Kidney epithelial cell (primary cell): ENCODE measurements around the gene GNG4. TPM values are rescaled to one million over a fixed set of nuclear protein-coding genes. Genes with fewer than 3 reads are reported as not detected.

Source experiments
- DNase-seq: peaks from one replicate; pipeline ENCODE4 v3.0.0-alpha.2; 2010; ENCODE audit warnings: low read depth
- H3K27me3 ChIP-seq: 2 replicates; pipeline ENCODE4 v1.6.0; 2011; ENCODE audit warnings: low read length; ENCODE audit not compliant: control insufficient read depth, insufficient read depth
- H3K36me3 ChIP-seq: 2 replicates; pipeline ENCODE4 v1.5.1; 2011; ENCODE audit warnings: low read length; ENCODE audit not compliant: control insufficient read depth, insufficient read depth
- H3K4me3 ChIP-seq: 2 replicates; pipeline ENCODE4 v1.5.1; 2011; ENCODE audit warnings: low read depth, mild to moderate bottlenecking, control low read depth, low read length
- total RNA-seq: library from RNA; depleted of rRNA; stranded (reverse); fragments of >200 nt; gene quantifications from 2 replicates; pipeline ENCODE4 v1.2.3, GENCODE V29; 2015
- TF ChIP-seq, protein P1 (sequence below): IDR thresholded peaks from 2 replicates; pipeline ENCODE4 v1.5.1; 2011; ENCODE audit warnings: mild to moderate bottlenecking, moderate library complexity, low read length, control low read depth, inconsistent platforms; ENCODE audit not compliant: insufficient read depth, poor library complexity, severe bottlenecking

GNG4 gene
- total RNA-seq, 1 donor from 2014 or later = 0.54 TPM

DNA sequence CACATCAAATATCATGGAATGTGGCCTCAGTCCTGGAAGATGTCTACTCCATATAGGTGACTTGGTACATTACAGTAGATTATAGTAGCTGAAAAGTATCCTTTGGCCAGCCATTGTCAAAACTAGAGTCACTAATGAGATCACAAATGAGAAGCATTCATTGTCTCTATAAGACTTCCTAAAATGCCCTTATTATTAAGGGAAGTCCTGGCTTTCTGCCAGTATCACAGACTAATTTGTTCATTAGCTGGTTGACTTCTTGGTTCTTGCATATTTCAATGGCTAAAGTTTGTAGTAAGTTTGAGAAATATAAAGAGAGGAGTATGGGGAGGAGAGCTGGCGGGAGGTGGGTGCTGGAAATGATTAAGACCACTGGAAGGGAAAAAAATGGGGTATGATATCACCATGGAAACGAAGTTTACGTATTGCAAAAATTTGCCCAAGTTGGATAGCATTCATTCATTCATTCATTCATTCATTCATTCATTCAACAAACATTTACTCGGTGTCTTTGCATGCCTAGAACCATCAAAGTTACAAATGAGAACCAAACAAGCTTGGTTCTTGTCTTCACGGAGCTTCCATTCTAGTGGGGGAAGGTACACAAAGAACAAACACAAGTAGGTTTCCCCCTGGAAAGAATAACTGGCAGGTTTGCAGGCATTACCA is 133.6 kb downstream of the GNG4 start:
- TF ChIP-seq, protein P1, sequence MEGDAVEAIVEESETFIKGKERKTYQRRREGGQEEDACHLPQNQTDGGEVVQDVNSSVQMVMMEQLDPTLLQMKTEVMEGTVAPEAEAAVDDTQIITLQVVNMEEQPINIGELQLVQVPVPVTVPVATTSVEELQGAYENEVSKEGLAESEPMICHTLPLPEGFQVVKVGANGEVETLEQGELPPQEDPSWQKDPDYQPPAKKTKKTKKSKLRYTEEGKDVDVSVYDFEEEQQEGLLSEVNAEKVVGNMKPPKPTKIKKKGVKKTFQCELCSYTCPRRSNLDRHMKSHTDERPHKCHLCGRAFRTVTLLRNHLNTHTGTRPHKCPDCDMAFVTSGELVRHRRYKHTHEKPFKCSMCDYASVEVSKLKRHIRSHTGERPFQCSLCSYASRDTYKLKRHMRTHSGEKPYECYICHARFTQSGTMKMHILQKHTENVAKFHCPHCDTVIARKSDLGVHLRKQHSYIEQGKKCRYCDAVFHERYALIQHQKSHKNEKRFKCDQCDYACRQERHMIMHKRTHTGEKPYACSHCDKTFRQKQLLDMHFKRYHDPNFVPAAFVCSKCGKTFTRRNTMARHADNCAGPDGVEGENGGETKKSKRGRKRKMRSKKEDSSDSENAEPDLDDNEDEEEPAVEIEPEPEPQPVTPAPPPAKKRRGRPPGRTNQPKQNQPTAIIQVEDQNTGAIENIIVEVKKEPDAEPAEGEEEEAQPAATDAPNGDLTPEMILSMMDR = no peak
- DNase-seq = no peak
- no peaks in the 10 kb centered on the region for H3K36me3 ChIP-seq
- H3K4me3 ChIP-seq = no peak overlapping the region
- H3K27me3 ChIP-seq = no peaks in the 10 kb centered on the region

DNA sequence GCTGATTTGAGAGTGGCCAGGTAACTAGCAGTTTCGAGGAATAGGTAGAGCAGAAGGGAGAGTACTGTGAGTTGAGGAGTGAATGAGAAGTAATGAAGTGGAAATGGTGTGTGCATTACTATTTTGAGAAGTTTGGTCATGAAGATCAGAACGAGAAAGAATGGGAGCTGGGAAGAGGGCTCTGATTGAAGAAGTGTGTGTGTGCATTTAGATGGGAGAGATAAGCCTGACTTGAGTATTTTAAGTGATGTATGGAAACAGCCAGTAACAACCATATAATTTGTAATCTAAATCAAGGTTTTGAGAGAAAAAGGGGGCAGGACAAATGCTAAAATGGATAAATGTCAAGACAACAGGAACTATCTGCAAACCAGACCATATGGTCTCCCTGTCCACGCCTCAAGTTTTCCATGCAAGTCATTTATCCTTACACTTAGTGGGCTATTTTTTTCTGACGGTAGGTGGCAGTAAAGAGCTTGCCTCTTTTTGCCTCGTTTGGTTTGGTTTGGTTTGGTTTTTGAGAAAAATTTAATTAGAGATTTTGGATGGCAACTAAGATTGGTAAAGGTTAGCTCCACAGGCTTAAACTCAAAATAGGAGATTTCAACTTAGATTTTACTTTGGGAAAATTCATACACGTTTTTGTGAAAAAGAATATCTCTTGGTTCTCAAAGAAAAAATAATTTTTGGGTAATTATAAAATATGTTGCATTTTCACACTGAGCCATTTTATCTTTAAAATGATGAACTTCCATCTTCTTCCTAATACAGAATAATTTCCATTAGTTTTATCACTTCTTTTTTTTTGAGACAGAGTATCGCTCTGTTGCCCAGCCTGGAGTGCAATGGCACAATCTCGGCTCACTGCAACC is 135.9 kb downstream of the GNG4 start:
- Histone ChIP-seq H3K36me3 (no peaks in the 10 kb centered on the region), H3K27me3 (no peaks in the 10 kb centered on the region), H3K4me3 (no peak overlapping the region)
- TF ChIP-seq, protein P1 = peak; percentile 87
- no peak for DNase-seq

DNA sequence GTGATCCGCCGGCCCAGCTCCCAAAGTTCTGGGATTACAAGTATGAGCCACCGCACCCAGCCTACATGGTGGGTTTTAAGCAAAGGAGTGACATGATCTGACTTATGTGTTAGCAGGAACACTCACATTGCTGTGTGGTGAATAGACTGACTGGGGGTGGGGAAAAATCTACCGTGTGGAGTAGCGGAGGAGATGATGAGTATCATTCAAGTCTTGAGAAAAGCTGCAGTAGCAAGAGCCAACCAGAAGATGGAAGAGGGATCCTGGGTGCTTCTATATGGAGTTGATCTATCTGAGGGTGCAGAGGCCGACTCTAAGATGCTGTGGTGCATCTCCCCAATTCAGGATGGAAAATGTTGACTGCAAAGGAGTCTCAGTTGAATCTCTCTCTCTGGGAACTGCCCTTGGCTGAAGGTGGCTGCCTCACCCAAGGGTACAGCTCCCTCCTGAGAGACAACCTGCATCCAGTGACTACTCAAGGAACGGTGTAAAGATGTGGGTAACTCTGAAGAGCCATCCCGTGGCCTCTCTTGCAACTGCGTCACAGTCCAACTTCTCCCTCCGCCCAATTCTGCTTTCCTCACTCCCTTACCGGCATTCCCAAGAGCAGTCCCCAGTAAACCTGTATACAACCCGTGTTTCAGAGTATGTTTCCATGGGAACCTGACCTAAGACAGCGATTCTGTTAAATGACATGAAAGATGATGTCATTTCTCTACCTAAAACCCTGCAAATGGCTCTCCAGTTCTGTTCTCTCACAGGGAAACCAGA is 137.9 kb downstream of the GNG4 start:
- no peak overlapping the region for H3K4me3 ChIP-seq
- TF ChIP-seq, protein P1 = no peak
- no peaks in the 10 kb centered on the region for H3K36me3 ChIP-seq
- DNase-seq = no peak
- no peaks in the 10 kb centered on the region for H3K27me3 ChIP-seq

DNA sequence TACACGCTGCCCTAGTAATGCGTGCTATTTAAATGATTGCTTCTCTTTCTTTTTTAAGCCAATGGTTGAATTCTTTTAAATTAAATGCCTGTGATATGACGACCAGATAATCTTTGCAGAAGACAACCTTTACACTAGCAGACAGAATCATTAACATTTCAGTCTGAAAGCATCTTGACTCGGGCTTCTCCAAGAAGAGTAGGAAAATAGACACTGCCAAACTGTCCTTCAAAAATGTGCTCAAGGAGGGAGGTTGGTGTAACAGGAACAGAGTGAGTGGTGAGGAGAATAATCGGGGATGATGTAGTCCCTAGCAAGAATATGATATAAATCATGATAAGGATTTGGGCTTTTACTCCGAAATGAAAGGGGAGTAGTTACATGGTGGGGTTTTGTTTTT is 138.8 kb downstream of the GNG4 start:
- TF ChIP-seq, protein P1 = no peak
- no peaks in the 10 kb centered on the region for H3K27me3 ChIP-seq

DNA sequence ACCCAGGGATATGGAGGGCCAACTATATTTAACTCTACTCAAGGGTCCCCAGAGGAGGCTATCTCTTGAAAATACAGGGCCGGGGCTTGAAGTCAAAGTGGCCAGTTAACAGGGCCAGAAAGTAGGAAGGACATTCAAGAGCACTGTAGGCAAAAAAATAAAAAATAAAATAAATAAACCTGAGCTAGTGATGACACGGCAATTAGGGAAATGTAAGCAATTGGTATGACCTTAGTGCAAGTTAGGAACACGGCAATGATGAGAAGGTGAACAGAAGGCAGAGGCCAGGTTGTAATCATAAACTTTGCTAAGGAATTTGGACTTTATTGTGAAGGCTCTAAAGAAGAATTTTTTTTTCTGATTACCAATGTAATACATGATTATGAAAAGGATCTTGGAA is 142.0 kb downstream of the GNG4 start:
- no peak for DNase-seq
- TF ChIP-seq, protein P1 = no peak
- Histone ChIP-seq H3K4me3 (no peak overlapping the region), H3K36me3 (no peaks in the 10 kb centered on the region), H3K27me3 (no peaks in the 10 kb centered on the region)

More for the DNA sequence above, 138.8 kb downstream of the GNG4 start:
- DNase-seq = no peak
- Histone ChIP-seq H3K4me3 (no peak overlapping the region), H3K36me3 (no peaks in the 10 kb centered on the region)
